ENCODE results near the gene FRS3. TPM values are rescaled to one million over a fixed set of nuclear protein-coding genes. Genes with fewer than 3 reads are reported as not detected.

Gene FRS3
- total RNA-seq, 1 experiment from 2014 or later, result 4.3 TPM

- H3K4me3 ChIP-seq (ENCODE audit: low read depth, low read length), result no peak overlapping the region
- H3K27me3 ChIP-seq (replicated peaks; ENCODE audit: control insufficient read depth, insufficient read depth, low read length), result no peaks in the 10 kb centered on the region
- Mint-ChIP-seq H3K9me3 (ENCODE audit: unreplicated experiment) (no peaks in the 10 kb centered on the region), H3K27me3 (ENCODE audit: insufficient read depth, unreplicated experiment) (no peaks in the 10 kb centered on the region), H3K4me3 (ENCODE audit: unreplicated experiment) (no peak overlapping the region), H3K4me1 (ENCODE audit: low read depth, unreplicated experiment) (no peaks in the 10 kb centered on the region), H3K27ac (ENCODE audit: unreplicated experiment) (no peak overlapping the region), H3K36me3 (ENCODE audit: insufficient read depth, unreplicated experiment) (peaks cover 7% of the 10 kb centered on the region)
- ChIA-PET POLR2A (no interaction called here), CTCF (no interaction called here)
- no peak for TF ChIP-seq CTCF (IDR thresholded peaks at IDR 0.05; ENCODE audit: insufficient read depth in 1 of 2, low read depth in 1 of 2, low read length in 1 of 2, severe bottlenecking in 1 of 2, unreplicated experiment in 1 of 2)
- H3K36me3 ChIP-seq (ENCODE audit: control insufficient read depth, insufficient read depth, low read length), result no peaks in the 10 kb centered on the region
- no peak for DNase-seq
- no peaks in the 10 kb centered on the region for H3K4me1 ChIP-seq
- no TSS peak for BruUV-seq (replicated peaks)
- no peaks in the 10 kb centered on the region for H3K9me3 ChIP-seq
- intact Hi-C loops (cut with micrococcal nuclease; ENCODE audit: unreplicated experiment), result no loop called here
Observed at GRCh38 chr6:41811095-41811494, 31.4 kb upstream of the FRS3 start.

- BruUV-seq (replicated peaks), result no TSS peak
- ChIA-PET POLR2A (no interaction called here), CTCF (no interaction called here)
- Mint-ChIP-seq H3K27ac (ENCODE audit: unreplicated experiment) (no peak overlapping the region), H3K9me3 (ENCODE audit: unreplicated experiment) (no peaks in the 10 kb centered on the region), H3K4me3 (ENCODE audit: unreplicated experiment) (no peak overlapping the region), H3K4me1 (ENCODE audit: low read depth, unreplicated experiment) (no peaks in the 10 kb centered on the region), H3K27me3 (ENCODE audit: insufficient read depth, unreplicated experiment) (no peaks in the 10 kb centered on the region), H3K36me3 (ENCODE audit: insufficient read depth, unreplicated experiment) (peaks cover 7% of the 10 kb centered on the region)
- Histone ChIP-seq H3K9me3 (no peaks in the 10 kb centered on the region), H3K27me3 (replicated peaks; ENCODE audit: control insufficient read depth, insufficient read depth, low read length) (no peaks in the 10 kb centered on the region), H3K4me1 (no peaks in the 10 kb centered on the region), H3K4me3 (ENCODE audit: low read depth, low read length) (no peak overlapping the region), H3K36me3 (ENCODE audit: control insufficient read depth, insufficient read depth, low read length) (no peaks in the 10 kb centered on the region)
- no peak for DNase-seq
- TF ChIP-seq CTCF (IDR thresholded peaks at IDR 0.05; ENCODE audit: insufficient read depth in 1 of 2, low read depth in 1 of 2, low read length in 1 of 2, severe bottlenecking in 1 of 2, unreplicated experiment in 1 of 2), result no peak
- intact Hi-C loops (cut with micrococcal nuclease; ENCODE audit: unreplicated experiment), result no loop called here
Observed at GRCh38 chr6:41805830-41806774, 26.4 kb upstream of the FRS3 start.

- Mint-ChIP-seq H3K27ac (ENCODE audit: unreplicated experiment) (no peak overlapping the region), H3K9me3 (ENCODE audit: unreplicated experiment) (no peaks in the 10 kb centered on the region), H3K4me1 (ENCODE audit: low read depth, unreplicated experiment) (no peaks in the 10 kb centered on the region), H3K4me3 (ENCODE audit: unreplicated experiment) (no peak overlapping the region), H3K27me3 (ENCODE audit: insufficient read depth, unreplicated experiment) (no peaks in the 10 kb centered on the region), H3K36me3 (ENCODE audit: insufficient read depth, unreplicated experiment) (peaks cover 15% of the 10 kb centered on the region)
- no peaks in the 10 kb centered on the region for H3K27me3 ChIP-seq (replicated peaks; ENCODE audit: control insufficient read depth, insufficient read depth, low read length)
- no peaks in the 10 kb centered on the region for H3K9me3 ChIP-seq
- peak in 1 of 2 experiments; percentile 31 for DNase-seq
- no peaks in the 10 kb centered on the region; the same call in none of the 2 replicates for H3K36me3 ChIP-seq (ENCODE audit: control insufficient read depth, insufficient read depth, low read length)
- peak; percentile 37 to 52 for TF ChIP-seq CTCF (IDR thresholded peaks at IDR 0.05; ENCODE audit: insufficient read depth in 1 of 2, low read depth in 1 of 2, low read length in 1 of 2, severe bottlenecking in 1 of 2, unreplicated experiment in 1 of 2)
- ChIA-PET POLR2A (no interaction called here), CTCF (interaction anchor here (0.9 to 1.2 kb wide), 5 partner anchors 68 to 244 kb away, joined by 3 to 7 read pairs (median 4); partner anchors contain the start of genes BYSL, CCND3 and MED20)
- H3K4me1 ChIP-seq, result no peaks in the 10 kb centered on the region
- H3K4me3 ChIP-seq (ENCODE audit: low read depth, low read length), result no peak overlapping the region
- BruUV-seq (replicated peaks), result no TSS peak
- intact Hi-C loops (cut with micrococcal nuclease; ENCODE audit: unreplicated experiment), result loop anchor here (1.0 to 5.0 kb wide), 2 partner anchors 136 to 243 kb away; no protein-coding TSS in a partner anchor
Observed at GRCh38 chr6:41801380-41801779, 21.7 kb upstream of the FRS3 start.
